GM06990 (cell line): ENCODE measurements around the gene COPS8.

ENCODE experiments used
- DNase-seq: peaks from one replicate; pipeline ENCODE4 v3.0.0-alpha.2; 2011; ENCODE audit not compliant: insufficient read length; ENCODE audit errors: extremely low read depth
- H3K27me3 ChIP-seq: replicated peaks from 2 replicates; pipeline ENCODE4 v1.6.0; 2011; ENCODE audit warnings: low read length; ENCODE audit not compliant: control insufficient read depth, insufficient read depth
- H3K36me3 ChIP-seq: 2 replicates; pipeline ENCODE4 v1.5.1; 2011; ENCODE audit warnings: low read length; ENCODE audit not compliant: control insufficient read depth, insufficient read depth
- H3K4me3 ChIP-seq: replicated peaks from 2 replicates; pipeline ENCODE4 v1.5.1; 2011; ENCODE audit warnings: low read depth, mild to moderate bottlenecking, control low read depth, low read length
- TF ChIP-seq, protein P1 (sequence below): IDR thresholded peaks from 2 replicates; pipeline ENCODE4 v1.5.1; 2011; ENCODE audit warnings: low read length, control low read depth, mild to moderate bottlenecking, inconsistent platforms; ENCODE audit not compliant: insufficient read depth, poor library complexity, severe bottlenecking

COPS8 gene

DNA sequence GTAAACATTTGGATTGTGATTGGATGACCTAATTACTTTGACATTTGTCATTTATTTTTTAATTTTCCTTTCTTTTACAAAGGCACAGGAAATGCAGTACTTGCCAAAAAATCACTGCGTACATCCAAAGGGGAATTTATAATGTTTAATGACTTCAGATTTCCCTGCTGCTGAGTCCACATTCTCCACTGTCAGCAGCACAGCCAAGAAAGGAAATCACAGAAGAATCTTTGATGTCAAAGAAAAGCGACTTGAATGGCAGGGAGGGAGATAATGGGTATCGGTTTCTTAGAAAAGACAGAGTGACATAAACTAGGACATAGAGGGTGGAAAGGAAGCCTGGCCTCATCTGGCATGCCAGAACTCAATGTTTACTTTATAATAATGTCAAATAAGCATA, 41.4 kb upstream of the COPS8 start:
- Histone ChIP-seq H3K4me3 (no peak overlapping the region), H3K36me3 (no peaks in the 10 kb centered on the region), H3K27me3 (no peaks in the 10 kb centered on the region; the same call in 1 of the 2 replicates)
- DNase-seq = no peak
- TF ChIP-seq, protein P1, sequence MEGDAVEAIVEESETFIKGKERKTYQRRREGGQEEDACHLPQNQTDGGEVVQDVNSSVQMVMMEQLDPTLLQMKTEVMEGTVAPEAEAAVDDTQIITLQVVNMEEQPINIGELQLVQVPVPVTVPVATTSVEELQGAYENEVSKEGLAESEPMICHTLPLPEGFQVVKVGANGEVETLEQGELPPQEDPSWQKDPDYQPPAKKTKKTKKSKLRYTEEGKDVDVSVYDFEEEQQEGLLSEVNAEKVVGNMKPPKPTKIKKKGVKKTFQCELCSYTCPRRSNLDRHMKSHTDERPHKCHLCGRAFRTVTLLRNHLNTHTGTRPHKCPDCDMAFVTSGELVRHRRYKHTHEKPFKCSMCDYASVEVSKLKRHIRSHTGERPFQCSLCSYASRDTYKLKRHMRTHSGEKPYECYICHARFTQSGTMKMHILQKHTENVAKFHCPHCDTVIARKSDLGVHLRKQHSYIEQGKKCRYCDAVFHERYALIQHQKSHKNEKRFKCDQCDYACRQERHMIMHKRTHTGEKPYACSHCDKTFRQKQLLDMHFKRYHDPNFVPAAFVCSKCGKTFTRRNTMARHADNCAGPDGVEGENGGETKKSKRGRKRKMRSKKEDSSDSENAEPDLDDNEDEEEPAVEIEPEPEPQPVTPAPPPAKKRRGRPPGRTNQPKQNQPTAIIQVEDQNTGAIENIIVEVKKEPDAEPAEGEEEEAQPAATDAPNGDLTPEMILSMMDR = no peak

DNA sequence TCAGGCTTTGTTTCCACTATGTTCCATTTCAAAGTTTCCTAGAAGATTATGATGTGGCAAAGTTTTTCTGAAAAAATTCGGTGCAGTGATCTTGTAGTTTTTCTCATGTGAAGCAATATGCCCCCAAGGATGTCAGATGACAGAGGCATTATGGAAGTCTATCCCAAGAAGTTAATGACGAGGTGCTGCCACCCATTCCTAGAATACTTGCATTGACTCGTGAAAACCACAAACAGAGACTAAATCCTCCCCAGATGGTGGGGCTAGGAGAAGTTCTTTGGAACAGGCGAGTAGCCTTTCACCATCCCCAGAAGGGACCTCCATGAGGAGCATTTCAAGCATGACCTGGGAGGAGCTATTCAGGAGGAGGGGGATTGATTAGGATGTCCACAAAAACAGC, 40.2 kb upstream of the COPS8 start:
- TF ChIP-seq, protein P1 = no peak
- Histone ChIP-seq H3K4me3 (no peak overlapping the region), H3K36me3 (no peaks in the 10 kb centered on the region), H3K27me3 (no peaks in the 10 kb centered on the region; the same call in 1 of the 2 replicates)
- DNase-seq = no peak

DNA sequence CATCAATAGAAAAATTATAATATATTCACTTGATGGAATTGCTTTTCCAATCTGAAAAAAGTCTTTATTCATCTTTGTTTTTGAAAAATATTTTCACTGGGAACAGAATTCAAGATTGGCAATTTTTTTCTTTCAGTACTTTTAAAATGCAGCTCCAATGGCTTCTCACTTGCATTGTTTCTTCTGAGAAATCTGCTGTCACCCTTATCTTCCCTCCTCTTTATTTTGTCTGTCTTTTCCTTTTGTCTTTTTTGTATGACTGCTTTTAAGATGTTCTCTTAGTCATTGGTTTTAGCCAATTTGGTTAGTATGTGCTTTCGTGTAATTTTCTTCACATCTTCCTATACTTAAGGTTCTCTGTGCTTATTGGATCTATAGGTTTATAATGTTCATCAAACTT, 37.1 kb upstream of the COPS8 start:
- Histone ChIP-seq H3K4me3 (no peak overlapping the region), H3K27me3 (no peaks in the 10 kb centered on the region; the same call in 1 of the 2 replicates), H3K36me3 (no peaks in the 10 kb centered on the region)
- no peak for DNase-seq
- TF ChIP-seq, protein P1 = no peak

DNA sequence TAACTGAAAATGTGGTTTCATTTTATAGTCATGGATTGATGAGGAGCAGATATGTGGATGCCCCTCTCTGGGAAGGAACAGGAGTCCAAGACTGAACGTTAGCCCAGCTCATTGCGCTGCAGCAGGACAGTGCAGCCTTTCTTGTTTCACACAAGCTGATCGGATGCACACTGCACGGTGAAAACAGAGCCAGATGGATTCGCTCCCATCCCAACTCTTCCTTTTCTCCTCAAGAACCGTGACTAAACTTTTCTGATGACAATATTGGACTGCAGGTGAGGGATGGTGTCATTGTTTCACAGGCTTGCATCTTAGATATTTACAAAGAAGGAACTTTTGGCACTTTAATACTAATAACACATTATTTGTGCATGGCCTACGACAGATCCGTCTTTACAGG, 33.8 kb upstream of the COPS8 start:
- no peaks in the 10 kb centered on the region; the same call in 1 of the 2 replicates for H3K27me3 ChIP-seq
- no peak for DNase-seq
- no peaks in the 10 kb centered on the region for H3K36me3 ChIP-seq
- TF ChIP-seq, protein P1 = no peak
- H3K4me3 ChIP-seq = no peak overlapping the region

DNA sequence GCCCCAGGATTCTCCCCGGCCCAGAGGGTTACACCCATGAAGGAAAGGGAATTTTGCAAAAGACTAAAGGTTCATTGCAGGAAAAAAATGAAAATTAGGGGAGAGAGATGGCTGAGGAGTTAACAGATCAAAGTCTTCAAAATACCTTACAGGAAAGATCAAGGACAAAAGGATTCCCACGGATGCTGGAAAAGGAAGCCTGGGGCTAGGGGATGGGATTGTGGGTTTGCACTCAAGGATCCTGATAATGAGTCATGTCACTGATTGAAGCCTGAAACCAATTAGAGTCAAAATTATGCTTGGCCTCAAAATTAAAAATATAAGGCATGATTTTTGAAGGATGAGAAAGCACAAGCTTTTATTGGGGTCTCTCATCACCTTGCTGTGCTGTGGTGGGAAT, 32.6 kb upstream of the COPS8 start:
- Histone ChIP-seq H3K36me3 (no peaks in the 10 kb centered on the region), H3K27me3 (no peaks in the 10 kb centered on the region; the same call in 1 of the 2 replicates), H3K4me3 (no peak overlapping the region)
- no peak for DNase-seq
- TF ChIP-seq, protein P1 = no peak

DNA sequence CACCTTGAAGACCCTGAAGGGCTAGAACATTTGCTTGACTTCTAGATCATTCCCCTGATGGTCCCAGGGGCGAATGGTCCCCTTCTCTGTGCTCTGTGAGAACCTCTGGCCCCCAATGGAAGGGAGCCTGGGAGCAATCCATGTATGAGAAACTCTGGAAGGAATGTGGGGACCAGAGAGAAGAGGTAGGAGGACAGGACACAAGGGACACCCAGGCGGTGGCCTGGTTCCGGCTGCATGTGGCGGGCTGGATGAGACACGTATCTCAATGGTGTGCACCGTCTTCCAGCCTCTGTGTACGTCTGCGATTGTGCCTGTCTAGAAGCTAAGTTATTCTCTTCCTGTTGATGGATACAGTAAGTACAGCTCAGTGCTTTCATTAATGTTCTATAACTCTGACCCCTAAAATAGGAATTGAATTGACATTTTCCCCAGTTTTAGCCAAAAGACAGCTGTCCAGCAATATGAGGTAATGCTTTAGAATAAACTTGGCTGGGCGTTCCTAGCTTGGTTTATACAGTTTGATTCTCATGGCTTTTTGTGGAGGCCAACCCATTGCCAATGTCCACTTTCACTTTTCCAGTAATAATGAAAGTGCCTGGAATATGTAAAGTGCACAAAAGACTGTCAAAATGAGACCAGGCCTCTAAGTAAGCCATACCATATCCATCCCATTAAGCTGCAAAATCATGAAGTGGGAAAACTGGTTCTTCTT, 30.1 kb upstream of the COPS8 start:
- no peaks in the 10 kb centered on the region; the same call in 1 of the 2 replicates for H3K27me3 ChIP-seq
- H3K36me3 ChIP-seq = no peaks in the 10 kb centered on the region
- TF ChIP-seq, protein P1 = no peak
- no peak for DNase-seq
- H3K4me3 ChIP-seq = no peak overlapping the region
